OCI-LY3 (cell line): ENCODE data around the gene NRAP.

Experiments used
- H2AFZ ChIP-seq: fragments of 200-600, 300-600 bp; shearing (Covaris generic); 2 replicates; pipeline ENCODE4 v1.6.0; 2014; ENCODE audit warnings: antibody characterized with exemption, low read depth, low read length
- H3K27ac ChIP-seq: fragments of 200-600, 300-600 bp; sonication (generic); 2 replicates; pipeline ENCODE4 v1.5.1; 2014; ENCODE audit warnings: mild to moderate bottlenecking, low read length, moderate library complexity, mixed read lengths
- H3K27me3 ChIP-seq: fragments of 200-600, 300-600 bp; sonication (generic); 2 replicates; pipeline ENCODE4 v1.6.1; 2014; ENCODE audit warnings: low read depth, low read length, mixed read lengths
- H3K36me3 ChIP-seq: fragments of 200-600, 300-600 bp; sonication (generic); replicated peaks from 2 replicates; pipeline ENCODE3; 2014; ENCODE audit warnings: low read depth, low read length, mixed read lengths
- H3K4me1 ChIP-seq: fragments of 300-600, 200-600 bp; sonication (generic); 2 replicates; pipeline ENCODE4 v1.6.1; 2014; ENCODE audit warnings: low read length, mixed read lengths
- H3K4me2 ChIP-seq: fragments of 200-600, 300-600 bp; sonication (generic); 2 replicates; pipeline ENCODE4 v1.6.1; 2014; ENCODE audit warnings: low read length, mixed read lengths
- H3K4me3 ChIP-seq: fragments of 300-600, 200-600 bp; sonication (generic); 2 replicates; pipeline ENCODE4 v1.5.1; 2014; ENCODE audit warnings: antibody characterized with exemption, mild to moderate bottlenecking, low read length, moderate library complexity
- H3K79me2 ChIP-seq: fragments of 300-600, 200-600 bp; shearing (Covaris generic); 2 replicates; pipeline ENCODE4 v1.6.1; 2014; ENCODE audit warnings: mild to moderate bottlenecking, low read length, mixed read lengths
- H3K9ac ChIP-seq: fragments of 300-600, 200-600 bp; shearing (Covaris generic); 2 replicates; pipeline ENCODE4 v1.6.0; 2014; ENCODE audit warnings: mild to moderate bottlenecking, low read length, moderate library complexity
- H3K9me3 ChIP-seq: fragments of 200-600, 300-600 bp; shearing (Covaris generic); 2 replicates; pipeline ENCODE4 v1.6.1; 2014; ENCODE audit warnings: low read length, mixed read lengths; ENCODE audit not compliant: insufficient read depth
- H4K20me1 ChIP-seq: fragments of 200-600, 300-600 bp; sonication (generic); 2 replicates; pipeline ENCODE4 v1.6.1; 2016; ENCODE audit warnings: low read length, mixed read lengths; ENCODE audit not compliant: insufficient read depth
- EZH2phosphoT487 ChIP-seq: fragments of 200-600 bp; shearing (Covaris generic); IDR thresholded peaks from 2 replicates; pipeline ENCODE4 v1.6.1; 2018; ENCODE audit warnings: antibody characterized with exemption, mixed run types, low read depth
- TF ChIP-seq, protein P1 (sequence below): fragments of 200-600, 300-600 bp; sonication (generic); IDR thresholded peaks from 2 replicates; pipeline ENCODE4 v1.5.1; 2014; ENCODE audit warnings: antibody characterized with exemption, low read length, low read depth

NRAP gene

DNA sequence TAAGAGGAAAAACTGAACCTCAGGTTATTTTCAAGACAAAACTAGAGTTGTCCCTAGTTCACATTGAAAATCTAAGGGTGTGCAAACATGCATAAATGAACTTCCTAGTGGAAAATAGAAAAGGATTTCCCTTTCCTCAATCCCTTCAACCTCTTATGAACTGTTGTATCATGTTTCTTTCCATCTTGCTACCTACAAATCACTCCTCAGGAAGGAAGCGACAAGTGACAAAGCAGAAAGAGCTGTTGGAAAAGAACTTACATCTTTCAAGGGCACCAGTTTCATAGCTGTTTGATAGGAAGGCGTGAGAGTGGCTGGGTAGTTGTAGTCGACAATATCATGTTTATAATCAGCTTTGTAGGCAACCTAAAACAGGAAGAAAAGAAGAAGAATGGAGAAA is 23.9 kb downstream of the NRAP start:
- TF ChIP-seq, protein P1, sequence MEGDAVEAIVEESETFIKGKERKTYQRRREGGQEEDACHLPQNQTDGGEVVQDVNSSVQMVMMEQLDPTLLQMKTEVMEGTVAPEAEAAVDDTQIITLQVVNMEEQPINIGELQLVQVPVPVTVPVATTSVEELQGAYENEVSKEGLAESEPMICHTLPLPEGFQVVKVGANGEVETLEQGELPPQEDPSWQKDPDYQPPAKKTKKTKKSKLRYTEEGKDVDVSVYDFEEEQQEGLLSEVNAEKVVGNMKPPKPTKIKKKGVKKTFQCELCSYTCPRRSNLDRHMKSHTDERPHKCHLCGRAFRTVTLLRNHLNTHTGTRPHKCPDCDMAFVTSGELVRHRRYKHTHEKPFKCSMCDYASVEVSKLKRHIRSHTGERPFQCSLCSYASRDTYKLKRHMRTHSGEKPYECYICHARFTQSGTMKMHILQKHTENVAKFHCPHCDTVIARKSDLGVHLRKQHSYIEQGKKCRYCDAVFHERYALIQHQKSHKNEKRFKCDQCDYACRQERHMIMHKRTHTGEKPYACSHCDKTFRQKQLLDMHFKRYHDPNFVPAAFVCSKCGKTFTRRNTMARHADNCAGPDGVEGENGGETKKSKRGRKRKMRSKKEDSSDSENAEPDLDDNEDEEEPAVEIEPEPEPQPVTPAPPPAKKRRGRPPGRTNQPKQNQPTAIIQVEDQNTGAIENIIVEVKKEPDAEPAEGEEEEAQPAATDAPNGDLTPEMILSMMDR: no peak
- TF ChIP-seq EZH2phosphoT487: no peak
- H3K4me3 ChIP-seq: no peak overlapping the region
- no peak overlapping the region for H3K27ac ChIP-seq
- H3K9me3 ChIP-seq: no peaks in the 10 kb centered on the region
- no peaks in the 10 kb centered on the region for H4K20me1 ChIP-seq
- no peak overlapping the region for H3K9ac ChIP-seq
- no peak overlapping the region for H3K4me2 ChIP-seq
- no peaks in the 10 kb centered on the region for H3K79me2 ChIP-seq
- H3K36me3 ChIP-seq: no peaks in the 10 kb centered on the region
- H3K27me3 ChIP-seq: peaks cover 15% of the 10 kb centered on the region; the same call in 1 of the 2 replicates
- no peak overlapping the region for H2AFZ ChIP-seq
- H3K4me1 ChIP-seq: no peaks in the 10 kb centered on the region

DNA sequence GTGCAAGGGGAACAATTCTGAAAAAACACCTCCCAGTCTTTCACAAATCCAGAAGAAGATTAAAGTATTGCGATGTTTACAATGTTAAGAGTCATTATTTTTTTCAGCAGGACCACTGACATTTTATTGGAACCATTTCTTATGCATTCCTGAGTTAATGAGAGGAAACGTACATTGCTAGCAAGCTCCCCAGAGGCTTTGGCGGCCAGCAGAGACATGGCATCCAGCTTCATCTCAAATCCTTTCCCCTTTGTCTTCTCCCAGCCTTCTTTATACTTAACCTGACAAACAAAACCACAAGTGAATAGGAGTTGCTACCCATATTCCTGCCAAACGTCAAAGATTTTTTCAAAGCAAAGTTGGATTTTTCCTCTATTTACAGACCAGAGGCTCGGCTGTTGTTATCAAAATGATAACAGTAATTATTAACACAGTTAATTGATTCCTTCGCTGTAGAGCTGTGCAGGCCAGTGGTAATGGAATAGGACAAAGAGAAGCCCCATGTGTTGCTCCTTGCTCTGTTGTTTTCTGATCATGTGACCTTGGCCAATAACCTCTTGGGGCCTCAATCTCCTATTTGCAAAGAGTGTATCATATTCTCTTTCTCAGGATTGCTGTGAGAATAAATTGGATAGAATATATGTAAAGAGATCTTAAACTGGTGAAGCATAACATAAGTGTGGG is 32.0 kb downstream of the NRAP start:
- Histone ChIP-seq H3K79me2 (no peaks in the 10 kb centered on the region), H4K20me1 (no peaks in the 10 kb centered on the region), H3K27ac (no peak overlapping the region), H3K9me3 (no peaks in the 10 kb centered on the region), H3K4me3 (no peak overlapping the region), H3K4me2 (no peak overlapping the region), H2AFZ (no peak overlapping the region), H3K36me3 (no peaks in the 10 kb centered on the region), H3K27me3 (no peaks in the 10 kb centered on the region; the same call in 1 of the 2 replicates), H3K9ac (no peak overlapping the region), H3K4me1 (no peaks in the 10 kb centered on the region)
- TF ChIP-seq EZH2phosphoT487: no peak
- TF ChIP-seq, protein P1: no peak

DNA sequence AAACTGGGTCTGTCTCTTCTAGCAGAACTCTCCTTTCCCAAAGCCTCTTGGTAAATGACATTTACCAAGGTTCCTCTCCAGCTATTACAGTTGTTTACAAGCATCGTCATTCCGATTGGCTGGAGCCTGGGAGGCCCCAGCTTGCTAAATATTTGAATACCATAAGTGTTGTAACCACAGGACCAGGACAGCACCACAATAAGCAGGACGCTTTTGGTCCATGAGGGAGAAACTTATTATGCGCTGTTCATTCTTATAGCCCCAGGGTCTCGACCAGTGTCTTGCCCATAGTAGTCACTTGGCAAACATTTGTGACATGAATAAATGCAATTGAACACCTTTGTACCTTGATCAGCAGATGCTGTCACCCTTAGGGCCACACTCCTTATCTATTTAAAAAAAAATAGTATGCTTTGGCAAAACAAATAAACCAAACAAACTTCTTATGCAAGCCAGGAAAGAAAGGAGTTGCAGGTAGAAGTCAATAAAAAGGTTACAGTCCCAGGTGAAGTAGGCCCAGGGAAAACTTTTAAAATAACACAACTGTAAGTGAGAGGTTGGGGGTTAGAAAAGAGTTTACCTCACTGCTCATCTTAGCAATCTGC is 32.8 kb downstream of the NRAP start:
- Histone ChIP-seq H3K9ac (no peak overlapping the region), H3K27ac (no peak overlapping the region), H3K4me1 (no peaks in the 10 kb centered on the region), H3K4me2 (no peak overlapping the region), H2AFZ (no peak overlapping the region), H4K20me1 (no peaks in the 10 kb centered on the region), H3K9me3 (no peaks in the 10 kb centered on the region), H3K4me3 (no peak overlapping the region), H3K79me2 (no peaks in the 10 kb centered on the region), H3K36me3 (no peaks in the 10 kb centered on the region), H3K27me3 (no peaks in the 10 kb centered on the region; the same call in 1 of the 2 replicates)
- no peak for TF ChIP-seq EZH2phosphoT487
- TF ChIP-seq, protein P1: no peak

DNA sequence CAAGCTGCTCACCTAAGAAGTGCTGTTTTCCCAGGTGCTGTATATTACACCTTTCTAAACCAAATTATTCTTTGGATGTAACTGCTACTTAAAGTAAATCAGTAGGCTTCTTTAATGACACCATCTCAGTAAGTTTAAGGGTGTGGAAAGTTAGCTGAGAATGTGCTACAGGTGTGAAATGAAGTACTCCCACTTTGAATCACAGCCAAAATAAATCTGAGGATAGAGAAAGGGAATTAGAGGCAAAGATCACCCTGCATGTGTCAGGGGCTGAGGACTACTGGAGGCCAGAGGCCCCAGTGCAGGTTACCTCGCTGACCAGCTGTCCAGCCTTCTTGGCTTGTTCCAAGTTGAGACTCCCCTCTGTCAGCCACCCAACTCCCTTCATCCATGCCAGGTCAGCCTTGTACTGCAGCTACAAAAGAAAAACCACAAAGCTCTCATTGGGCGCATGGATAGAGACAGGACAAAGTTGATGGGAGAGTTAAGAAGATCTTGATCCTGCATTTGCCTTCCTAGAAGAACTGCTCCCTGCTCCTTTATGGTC is 35.2 kb downstream of the NRAP start:
- Histone ChIP-seq H3K4me1 (no peaks in the 10 kb centered on the region), H3K36me3 (no peaks in the 10 kb centered on the region), H3K9ac (no peak overlapping the region), H3K4me3 (no peak overlapping the region), H3K27me3 (no peaks in the 10 kb centered on the region; the same call in 1 of the 2 replicates), H3K79me2 (no peaks in the 10 kb centered on the region), H2AFZ (no peak overlapping the region), H3K27ac (no peak overlapping the region), H4K20me1 (no peaks in the 10 kb centered on the region), H3K4me2 (no peak overlapping the region), H3K9me3 (no peaks in the 10 kb centered on the region)
- no peak for TF ChIP-seq EZH2phosphoT487
- TF ChIP-seq, protein P1: no peak
